ENCODE data around the gene STX1A. TPM values are rescaled to one million over a fixed set of nuclear protein-coding genes. Genes with fewer than 3 reads are reported as not detected.

Gene STX1A
- total and polyA plus RNA-seq, 2 of the 13 experiments (the other 11 are each of a cell fraction or from before 2014, with no cell fraction given): 6.1 to 12.2 TPM

MicroRNAs encoded within 50 kb of the gene (microRNA counts, 767-probe panel; counts per million panel counts)
- not detected for microRNA hsa-miR-4284

Small RNAs within 50 kb of the gene (microRNA-seq; reads per million reads assigned to microRNA genes)
- not detected for gene MIR4284

Small RNAs within 50 kb of the gene (small RNA-seq; reads per million reads assigned to genes)
- gene MIR4284 (ENCODE audit: insufficient read depth in 2 of 3, insufficient read length in 3 of 3, low read depth in 2 of 3, low replicate concordance in 1 of 3) (0 to 0.98 (median 0) reads per million in 3 experiments), gene RN7SL265P (ENCODE audit: insufficient read depth in 2 of 3, insufficient read length in 3 of 3, low read depth in 2 of 3, low replicate concordance in 1 of 3) (0 reads per million in 3 experiments)

Other genes with a start within 250 kb of the STX1A start
- 69.4 and 93.4 TPM in 2 replicates for gene BAZ1B, start 197.4 kb downstream of the STX1A start, total RNA-seq (2016; rRNA removed; fragmentation: Illumina TruSeq; extraction: Trizol)
- gene BAZ1B, start 197.4 kb downstream of the STX1A start, polyA plus RNA-seq (2011; rRNA removed): 16.0 and 18.6 TPM in 2 replicates
- 22.1 and 24.3 TPM in 2 replicates for gene BCL7B, start 162.0 kb downstream of the STX1A start, total RNA-seq (2016; rRNA removed; fragmentation: Illumina TruSeq; extraction: Trizol)
- 38.2 and 38.3 TPM in 2 replicates for gene BCL7B, start 162.0 kb downstream of the STX1A start, polyA plus RNA-seq (2011; rRNA removed)
- gene TBL2, start 141.1 kb downstream of the STX1A start, total RNA-seq (2016; rRNA removed; fragmentation: Illumina TruSeq; extraction: Trizol): 17.7 and 47.2 TPM in 2 replicates
- 43.4 and 51.8 TPM in 2 replicates for gene TBL2, start 141.1 kb downstream of the STX1A start, polyA plus RNA-seq (2011; rRNA removed)
- gene MLXIPL, start 95.1 kb downstream of the STX1A start, total RNA-seq (2016; rRNA removed; fragmentation: Illumina TruSeq; extraction: Trizol): 17.2 and 51.6 TPM in 2 replicates
- 60.1 and 66.2 TPM in 2 replicates for gene MLXIPL, start 95.1 kb downstream of the STX1A start, polyA plus RNA-seq (2011; rRNA removed)
- gene VPS37D, start 51.8 kb downstream of the STX1A start, total RNA-seq (2016; rRNA removed; fragmentation: Illumina TruSeq; extraction: Trizol): 4.9 and 6.3 TPM in 2 replicates
- gene VPS37D, start 51.8 kb downstream of the STX1A start, polyA plus RNA-seq (2011; rRNA removed): 3.8 and 5.7 TPM in 2 replicates
- gene DNAJC30, start 36.2 kb downstream of the STX1A start, total RNA-seq (2016; rRNA removed; fragmentation: Illumina TruSeq; extraction: Trizol): 3.0 and 3.3 TPM in 2 replicates
- 3.5 and 3.8 TPM in 2 replicates for gene DNAJC30, start 36.2 kb downstream of the STX1A start, polyA plus RNA-seq (2011; rRNA removed)
- 37.5 and 47.5 TPM in 2 replicates for gene BUD23, start 36.1 kb downstream of the STX1A start, total RNA-seq (2016; rRNA removed; fragmentation: Illumina TruSeq; extraction: Trizol)
- 50.3 and 54.5 TPM in 2 replicates for gene BUD23, start 36.1 kb downstream of the STX1A start, polyA plus RNA-seq (2011; rRNA removed)
- 6.4 and 7.0 TPM in 2 replicates for gene ABHD11, start 19.1 kb upstream of the STX1A start, total RNA-seq (2016; rRNA removed; fragmentation: Illumina TruSeq; extraction: Trizol)
- gene ABHD11, start 19.1 kb upstream of the STX1A start, polyA plus RNA-seq (2011; rRNA removed): 7.1 and 8.1 TPM in 2 replicates
- gene CLDN3, start 50.6 kb upstream of the STX1A start, total RNA-seq (2016; rRNA removed; fragmentation: Illumina TruSeq; extraction: Trizol): 0.31 TPM in 1 of 2 replicates, not detected in the other
- 0.51 and 0.59 TPM in 2 replicates for gene CLDN3, start 50.6 kb upstream of the STX1A start, polyA plus RNA-seq (2011; rRNA removed)
- 9.4 and 28.2 TPM in 2 replicates for gene CLDN4, start 111.3 kb upstream of the STX1A start, total RNA-seq (2016; rRNA removed; fragmentation: Illumina TruSeq; extraction: Trizol)
- 35.7 and 47.4 TPM in 2 replicates for gene CLDN4, start 111.3 kb upstream of the STX1A start, polyA plus RNA-seq (2011; rRNA removed)
- 1.2 and 2.0 TPM in 2 replicates for gene METTL27, start 122.8 kb upstream of the STX1A start, total RNA-seq (2016; rRNA removed; fragmentation: Illumina TruSeq; extraction: Trizol)
- gene METTL27, start 122.8 kb upstream of the STX1A start, polyA plus RNA-seq (2011; rRNA removed): 3.0 and 3.6 TPM in 2 replicates
- gene TMEM270, start 141.5 kb upstream of the STX1A start, total RNA-seq (2016; rRNA removed; fragmentation: Illumina TruSeq; extraction: Trizol): not detected in 2 replicates
- gene TMEM270, start 141.5 kb upstream of the STX1A start, polyA plus RNA-seq (2011; rRNA removed): not detected in 2 replicates